AG10803 (cell line): ENCODE measurements around the gene SRGAP1.
A peak's percentile ranks its signal among the peaks of the same experiment; 100 is the strongest.

Experiments used
- DNase-seq: peaks from one replicate; pipeline ENCODE4 v3.0.0; 2010; ENCODE audit warnings: low read depth
- H3K4me3 ChIP-seq: 2 replicates; pipeline ENCODE4 v1.5.1; 2011; ENCODE audit warnings: mild to moderate bottlenecking, low read length, control low read depth
- CTCF ChIP-seq: conservative IDR thresholded peaks from 2 replicates; pipeline ENCODE4 v1.5.1; 2011; ENCODE audit warnings: mild to moderate bottlenecking, low read length, control low read depth, inconsistent platforms

The SRGAP1 gene

DNA sequence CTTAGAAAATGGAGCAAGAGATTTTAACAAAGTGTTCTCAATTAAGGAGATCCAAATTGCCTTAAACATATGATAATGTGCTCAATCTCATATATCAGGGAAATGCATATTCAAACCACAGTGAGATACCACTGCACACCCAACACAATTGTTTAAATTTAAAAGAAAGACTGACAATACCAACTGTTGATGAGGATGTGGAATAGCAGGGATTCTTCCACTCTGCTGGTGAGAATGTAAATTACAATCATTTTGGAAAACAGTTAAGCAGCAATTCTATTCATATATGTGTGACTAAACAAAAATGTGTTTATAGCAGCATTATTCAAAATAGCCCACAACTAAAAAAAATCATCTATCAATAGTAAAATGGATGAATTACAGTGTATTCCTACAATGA is 233.4 kb downstream of the SRGAP1 start:
- H3K4me3 ChIP-seq, result no peak overlapping the region
- DNase-seq, result no peak
- TF ChIP-seq CTCF, result peak; percentile 52

DNA sequence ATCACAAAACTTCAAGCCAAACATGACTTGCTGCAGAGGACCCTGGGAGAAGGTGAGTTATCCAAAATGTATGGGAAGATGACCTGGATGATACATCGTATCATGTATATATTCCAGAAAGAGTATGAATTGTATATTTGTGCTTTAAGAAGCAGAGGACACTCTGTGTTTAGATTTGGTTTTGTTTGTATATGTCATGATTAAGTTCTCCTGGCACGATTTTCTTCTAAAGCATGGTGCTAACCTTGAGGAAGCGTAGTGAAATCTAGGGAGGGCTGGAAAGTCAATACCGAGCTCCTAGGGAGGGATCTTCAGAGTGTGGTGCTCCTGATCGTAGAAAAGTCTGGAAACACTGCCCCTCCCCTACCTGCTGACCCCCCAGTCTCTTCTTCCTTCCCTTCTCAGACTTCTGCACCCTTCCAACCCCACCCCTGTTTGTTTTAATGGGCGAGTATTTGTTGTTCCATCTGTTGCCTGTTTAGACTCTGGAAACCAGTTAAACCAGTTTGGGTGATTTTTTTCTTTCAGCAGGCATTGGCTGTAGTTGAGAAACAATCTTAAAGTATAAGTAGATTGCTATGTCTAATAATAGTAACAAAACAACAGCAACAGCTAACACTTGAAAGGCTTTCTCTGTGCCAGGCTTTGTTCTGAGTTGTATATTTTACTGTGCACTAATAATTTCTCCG is 236.0 kb downstream of the SRGAP1 start:
- no peak for TF ChIP-seq CTCF
- DNase-seq, result no peak
- H3K4me3 ChIP-seq, result no peak overlapping the region

GRCh38 chr12:64081008-64081404 is 236.5 kb downstream of the SRGAP1 start:
- no peak overlapping the region for H3K4me3 ChIP-seq
- DNase-seq, result no peak
- no peak for TF ChIP-seq CTCF

DNA sequence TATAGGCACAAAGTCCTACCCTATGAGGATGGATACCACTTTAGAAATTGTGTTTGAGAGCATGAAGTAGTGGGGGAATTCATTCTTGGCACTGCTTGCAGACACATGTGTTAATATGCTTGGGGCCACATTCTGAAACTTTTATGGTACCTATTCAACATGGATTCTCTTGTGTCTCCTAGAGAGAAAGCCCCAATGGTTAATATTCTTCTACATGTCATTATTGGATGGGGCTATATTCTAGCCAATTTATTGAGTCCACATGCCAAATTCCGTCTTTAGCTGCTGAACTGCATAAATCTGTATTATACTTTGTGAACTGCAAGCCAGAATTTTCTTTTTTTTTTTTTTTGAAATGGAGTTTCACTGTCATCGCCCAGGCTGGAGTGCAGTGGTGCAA is 237.6 kb downstream of the SRGAP1 start:
- TF ChIP-seq CTCF, result no peak
- no peak for DNase-seq
- no peak overlapping the region for H3K4me3 ChIP-seq

DNA sequence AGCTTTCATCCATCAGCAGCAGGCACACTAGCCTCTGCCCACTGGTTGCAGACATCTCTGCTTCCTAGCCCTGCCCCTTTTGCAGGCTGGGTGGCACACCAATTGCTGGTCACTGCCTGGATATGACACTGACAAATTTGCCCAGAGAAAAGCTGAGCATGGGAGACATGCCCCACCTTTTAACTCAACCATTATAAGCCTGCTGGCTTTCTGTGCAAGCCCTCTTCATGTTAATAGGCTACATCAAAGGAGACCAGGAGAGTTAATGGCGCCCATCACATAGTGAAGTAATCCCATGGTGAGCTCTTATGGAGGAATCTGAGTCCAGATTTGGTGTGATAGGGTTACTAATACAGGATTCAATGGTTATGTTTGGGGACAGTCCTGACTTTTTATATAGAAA is 238.4 kb downstream of the SRGAP1 start:
- H3K4me3 ChIP-seq, result peak overlapping the region; percentile 2; the same call in 1 of the 2 replicates
- DNase-seq, result no peak
- no peak for TF ChIP-seq CTCF

- DNase-seq, result peak; percentile 97
- peak overlapping the region; percentile 2; the same call in 1 of the 2 replicates for H3K4me3 ChIP-seq
- no peak for TF ChIP-seq CTCF
Observed at GRCh38 chr12:64083285-64084210, 239.0 kb downstream of the SRGAP1 start.

DNA sequence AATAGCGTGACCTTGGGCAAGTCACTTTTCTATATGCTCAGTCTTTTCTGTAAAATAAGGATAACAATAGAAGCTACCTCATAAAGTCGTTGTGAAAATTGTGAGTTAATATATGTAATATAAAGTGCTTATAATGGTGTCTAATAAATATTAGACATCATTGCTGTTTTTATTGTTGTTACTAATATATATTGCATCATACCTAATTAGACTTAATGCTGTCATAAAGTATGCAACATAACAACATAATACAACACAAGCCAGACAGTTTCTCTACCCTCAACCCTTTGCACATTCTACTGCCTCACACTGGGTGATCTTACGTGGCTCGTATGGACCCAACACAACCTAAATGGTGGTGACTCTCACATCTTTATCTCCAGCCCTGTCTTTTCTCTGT is 240.7 kb downstream of the SRGAP1 start:
- no peak for TF ChIP-seq CTCF
- H3K4me3 ChIP-seq, result no peak overlapping the region
- DNase-seq, result no peak
